Measurements from ENCODE around the gene UNG. TPM values are rescaled to one million over a fixed set of nuclear protein-coding genes. Genes with fewer than 3 reads are reported as not detected.
"Not testable (repeated sequence)": the region's sequence is repeated elsewhere in the genome, so short reads cannot be mapped to it uniquely, and the experiment has no call there.

The UNG gene
- 10 to 100 TPM; 45.4 to 57.4 (median 48.4) TPM for polyA plus RNA-seq (ENCODE audit: insufficient read depth in 1 of 5, insufficient read length in 5 of 5, low replicate concordance in 1 of 5)
- long read RNA-seq, donor 1, transcript UNG-201 (7 exons, 2,071 nt), result major isoform, 19 of 44 reads
- long read RNA-seq, donor 1, transcript UNG-202 (6 exons, 2,130 nt), result major isoform, 19 of 44 reads
- long read RNA-seq, donor 1, partial matches to known transcripts, result 5 of 44 reads
- long read RNA-seq, donor 1, other reads (novel, unspliced or antisense), result 0 of 44 reads
- long read RNA-seq, donor 2, transcript UNG-202 (6 exons, 2,130 nt), result major isoform, 10 of 26 reads
- long read RNA-seq, donor 2, transcript UNG-201 (7 exons, 2,071 nt), result minor isoform, 5 of 26 reads
- long read RNA-seq, donor 2, partial matches to known transcripts, result 11 of 26 reads
- long read RNA-seq, donor 2, other reads (novel, unspliced or antisense), result 0 of 26 reads
- long read RNA-seq, donor 3, transcript UNG-202 (6 exons, 2,130 nt), result major isoform, 5 of 7 reads
- long read RNA-seq, donor 3, partial matches to known transcripts, result 0 of 7 reads
- long read RNA-seq, donor 3, other reads (novel, unspliced or antisense), result 0 of 7 reads
- long read RNA-seq, donor 4, transcript UNG-202 (6 exons, 2,130 nt), result major isoform, 6 of 7 reads
- long read RNA-seq, donor 4, partial matches to known transcripts, result 0 of 7 reads
- long read RNA-seq, donor 4, other reads (novel, unspliced or antisense), result 0 of 7 reads
- long read RNA-seq, donor 5, transcript UNG-201 (7 exons, 2,071 nt), result major isoform, 14 of 32 reads
- long read RNA-seq, donor 5, transcript UNG-202 (6 exons, 2,130 nt), result minor isoform, 11 of 32 reads
- long read RNA-seq, donor 5, partial matches to known transcripts, result 6 of 32 reads
- long read RNA-seq, donor 5, other reads (novel, unspliced or antisense), result 0 of 32 reads
- long read RNA-seq, donor 6, transcript UNG-202 (6 exons, 2,130 nt), result major isoform, 15 of 19 reads
- long read RNA-seq, donor 6, partial matches to known transcripts, result 0 of 19 reads
- long read RNA-seq, donor 6, other reads (novel, unspliced or antisense), result 0 of 19 reads
- long read RNA-seq, donor 7, transcript UNG-202 (6 exons, 2,130 nt), result major isoform, 27 of 29 reads
- long read RNA-seq, donor 7, partial matches to known transcripts, result 0 of 29 reads
- long read RNA-seq, donor 7, other reads (novel, unspliced or antisense), result 0 of 29 reads
- long read RNA-seq, donor 8, partial matches to known transcripts, result 0 of 6 reads
- long read RNA-seq, donor 8, other reads (novel, unspliced or antisense), result 0 of 6 reads

- peak; percentile 95 for DNase-seq
Measured at GRCh38 chr12:109097435-109098182, at the start of gene UNG. Gene UNG (plus strand): TSS chr12:109097597. CDS start chr12:109097680, 83 bp downstream.

- not testable (repeated sequence) for DNase-seq
Measured at GRCh38 chr12:109048706-109049105, 48.7 kb upstream of the UNG start.

- not testable (repeated sequence) for DNase-seq
Measured at GRCh38 chr12:109049794-109050193, 47.6 kb upstream of the UNG start.

GRCh38 chr12:109052097-109052413 is 45.3 kb upstream of the UNG start:
- no peak for DNase-seq

GRCh38 chr12:109052414-109053323 is 44.7 kb upstream of the UNG start, which contains the start of gene USP30:
Gene USP30 (plus strand): TSS chr12:109052576. CDS start chr12:109052679, 103 bp downstream.
- DNase-seq, result peak; percentile 85 to 86

- DNase-seq, result peak; percentile 1
Measured at GRCh38 chr12:109053382-109054123, 43.8 kb upstream of the UNG start.

GRCh38 chr12:109054124-109054513 is 43.3 kb upstream of the UNG start:
- DNase-seq, result not testable (repeated sequence)

GRCh38 chr12:109054520-109054919 is 42.9 kb upstream of the UNG start:
- DNase-seq, result no peak

- no peak for DNase-seq
Measured at GRCh38 chr12:109056891-109057290, 40.5 kb upstream of the UNG start.

- no peak for DNase-seq
Measured at GRCh38 chr12:109057376-109057775, 40.0 kb upstream of the UNG start.

- no peak for DNase-seq
Measured at GRCh38 chr12:109058773-109059172, 38.6 kb upstream of the UNG start.

- DNase-seq, result no peak
Measured at GRCh38 chr12:109064143-109064542, 33.3 kb upstream of the UNG start.

- no peak for DNase-seq
Measured at GRCh38 chr12:109065154-109065852, 32.1 kb upstream of the UNG start.

- no peak for DNase-seq
Measured at GRCh38 chr12:109065853-109066193, 31.6 kb upstream of the UNG start.

- no peak for DNase-seq
Measured at GRCh38 chr12:109069307-109070271, 27.8 kb upstream of the UNG start.

- no peak for DNase-seq
Measured at GRCh38 chr12:109074866-109075265, 22.5 kb upstream of the UNG start.

GRCh38 chr12:109082751-109083150 is 14.6 kb upstream of the UNG start:
- no peak for DNase-seq

All from right lung (tissue), 10 donors.